ENCODE data around the gene C5orf52. TPM values are rescaled to one million over a fixed set of nuclear protein-coding genes. Genes with fewer than 3 reads are reported as not detected.
"Not testable (repeated sequence)": the region's sequence is repeated elsewhere in the genome, so short reads cannot be mapped to it uniquely, and the experiment has no call there.

The C5orf52 gene
- total RNA-seq, 2 donors from 2014 or later: not detected

DNA sequence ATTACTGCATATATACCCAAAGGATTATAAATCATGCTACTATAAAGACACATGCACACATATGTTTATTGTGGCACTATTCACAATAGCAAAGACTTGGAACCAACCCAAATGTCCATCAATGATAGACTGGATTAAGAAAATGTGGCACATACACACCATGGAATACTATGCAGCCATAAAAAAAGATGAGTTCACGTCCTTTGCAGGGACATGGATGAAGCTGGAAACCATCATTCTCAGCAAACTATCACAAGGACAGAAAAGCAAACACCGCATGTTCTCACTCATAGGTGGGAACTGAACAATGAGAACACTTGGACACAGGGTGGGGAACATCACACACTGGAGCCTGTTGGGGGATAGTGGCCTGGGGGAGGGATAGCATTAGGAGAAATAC, 55.3 kb downstream of the C5orf52 start:
- H3K36me3 Mint-ChIP-seq (ENCODE audit: low read depth); ATAC-seq (replicated peaks); H3K9me3 Mint-ChIP-seq; H3K27me3 Mint-ChIP-seq; H3K4me3 Mint-ChIP-seq; H3K27ac Mint-ChIP-seq: not testable (repeated sequence)
- peaks cover 20% of the 10 kb centered on the region for H3K4me1 Mint-ChIP-seq

DNA sequence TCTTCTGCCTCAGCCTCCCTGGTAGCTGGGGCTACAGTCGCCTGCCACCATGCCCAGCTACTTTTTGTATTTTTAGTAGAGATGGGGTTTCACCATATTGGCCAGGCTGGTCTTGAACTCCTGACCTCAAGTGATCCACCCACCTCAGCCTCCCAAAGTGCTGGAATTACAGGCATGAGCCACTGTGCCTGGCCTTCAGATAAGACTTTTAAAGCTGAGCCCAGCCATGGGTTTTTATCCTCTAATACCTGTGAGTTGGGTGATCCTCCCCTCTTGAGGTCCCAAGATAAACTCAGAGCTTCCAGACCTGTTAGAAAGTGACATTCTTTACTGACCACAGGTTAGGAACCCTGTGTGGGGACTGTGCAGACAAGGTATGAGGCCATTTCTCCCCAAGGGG, 56.5 kb downstream of the C5orf52 start:
- H3K4me1 Mint-ChIP-seq: peaks cover 31% of the 10 kb centered on the region
- not testable (repeated sequence) for H3K4me3 Mint-ChIP-seq; H3K9me3 Mint-ChIP-seq; H3K27me3 Mint-ChIP-seq; ATAC-seq (replicated peaks); H3K27ac Mint-ChIP-seq
- H3K36me3 Mint-ChIP-seq (ENCODE audit: low read depth): peaks cover 21% of the 10 kb centered on the region

Other genes starting within 250 kb of the C5orf52 start
- under 1 TPM; 0.65 to 0.90 TPM for gene NIPAL4, start 211.3 kb upstream of the C5orf52 start, total RNA-seq
- 100 to 1,000 TPM in 1 of 2 donors, 10 to 100 TPM in 1; 71.2 to 145 TPM for gene ADAM19, start 95.8 kb upstream of the C5orf52 start, total RNA-seq
- gene SOX30, start 19.1 kb upstream of the C5orf52 start, total RNA-seq: 1 to 10 TPM in 1 of 2 donors, under 1 TPM in 1; 0.50 to 1.0 TPM
- 10 to 100 TPM; 11.0 to 12.1 TPM for gene THG1L, start 59.9 kb downstream of the C5orf52 start, total RNA-seq
- 1 to 10 TPM; 7.6 to 8.4 TPM for gene LSM11, start 72.2 kb downstream of the C5orf52 start, total RNA-seq
- 10 to 100 TPM; 42.1 to 60.7 TPM for gene CLINT1, start 187.6 kb downstream of the C5orf52 start, total RNA-seq